ENCODE results near the gene MEGF9. TPM values are rescaled to one million over a fixed set of nuclear protein-coding genes. Genes with fewer than 3 reads are reported as not detected.
"Not testable (repeated sequence)": the region's sequence is repeated elsewhere in the genome, so short reads cannot be mapped to it uniquely, and the experiment has no call there.

Gene MEGF9
- total RNA-seq, 2 experiments from 2014 or later = 5.1 to 10.2 TPM

- no peak overlapping the region for H3K27ac ChIP-seq (ENCODE audit: low read depth, low read length, poor library complexity, severe bottlenecking)
Observed at GRCh38 chr9:120630333-120630732, 83.9 kb downstream of the MEGF9 start.

GRCh38 chr9:120628925-120629497 is 85.3 kb downstream of the MEGF9 start:
- H3K9me3 ChIP-seq (ENCODE audit: low read length); H3K27ac ChIP-seq (ENCODE audit: low read depth, low read length, poor library complexity, severe bottlenecking); H3K79me2 ChIP-seq (ENCODE audit: insufficient read depth, low read depth, low read length); BruUV-seq (replicated peaks); H3K36me3 ChIP-seq (ENCODE audit: insufficient read depth, low read length); DNase-seq (ENCODE audit: low spot score); H3K4me2 ChIP-seq (ENCODE audit: low read length); CTCF ChIA-PET (ENCODE audit: unreplicated experiment); H3K4me1 ChIP-seq (ENCODE audit: insufficient read depth, low read length, poor library complexity, severe bottlenecking); H3K9me2 ChIP-seq (ENCODE audit: insufficient read depth, low read length); H2AFZ ChIP-seq (ENCODE audit: low read length); H4K20me1 ChIP-seq (ENCODE audit: insufficient read depth, low read length); H3K4me3 ChIP-seq (ENCODE audit: low read depth, low read length, poor library complexity, severe bottlenecking): not testable (repeated sequence)
- intact Hi-C loops (cut with micrococcal nuclease; ENCODE audit: unreplicated experiment) = loop anchor here (10.0 kb wide), 1 partner anchor 86 kb away; the partner anchor contains the start of gene MEGF9
- POLR2A ChIA-PET = interaction anchor here (0.6 to 1.1 kb wide), 2 partner anchors 45 to 629 kb away, joined by 3 to 5 read pairs; no protein-coding TSS in a partner anchor

More at GRCh38 chr9:120630333-120630732, 83.9 kb downstream of the MEGF9 start:
- Histone ChIP-seq H3K4me3 (ENCODE audit: low read depth, low read length, poor library complexity, severe bottlenecking) (no peak overlapping the region), H3K4me1 (ENCODE audit: insufficient read depth, low read length, poor library complexity, severe bottlenecking) (no peaks in the 10 kb centered on the region), H4K20me1 (ENCODE audit: insufficient read depth, low read length) (no peaks in the 10 kb centered on the region), H3K36me3 (ENCODE audit: insufficient read depth, low read length) (no peaks in the 10 kb centered on the region), H3K4me2 (ENCODE audit: low read length) (no peak overlapping the region), H3K79me2 (ENCODE audit: insufficient read depth, low read depth, low read length) (no peaks in the 10 kb centered on the region), H3K9me3 (ENCODE audit: low read length) (peaks cover 8% of the 10 kb centered on the region; the same call in 1 of the 2 replicates), H3K9me2 (ENCODE audit: insufficient read depth, low read length) (no peaks in the 10 kb centered on the region), H2AFZ (ENCODE audit: low read length) (no peak overlapping the region)
- BruUV-seq (replicated peaks) = no TSS peak
- intact Hi-C loops (cut with micrococcal nuclease; ENCODE audit: unreplicated experiment) = no loop called here
- POLR2A ChIA-PET = no interaction called here
- CTCF ChIA-PET (ENCODE audit: unreplicated experiment) = no interaction called here
- no peak for DNase-seq (ENCODE audit: low spot score)
- TF ChIP-seq CTCF (conservative IDR thresholded peaks at IDR 0.05; ENCODE audit: low read length) (no peak), EZH2phosphoT487 (IDR thresholded peaks at IDR 0.05; ENCODE audit: borderline replicate concordance, low read depth, low read length) (no peak)

GRCh38 chr9:120628207-120628924 is 85.9 kb downstream of the MEGF9 start:
- no peaks in the 10 kb centered on the region for H3K9me3 ChIP-seq (ENCODE audit: low read length)
- DNase-seq (ENCODE audit: low spot score) = no peak
- BruUV-seq (replicated peaks) = no TSS peak
- H4K20me1 ChIP-seq (ENCODE audit: insufficient read depth, low read length) = no peaks in the 10 kb centered on the region
- H3K4me3 ChIP-seq (ENCODE audit: low read depth, low read length, poor library complexity, severe bottlenecking) = no peak overlapping the region
- H2AFZ ChIP-seq (ENCODE audit: low read length) = no peak overlapping the region
- no peaks in the 10 kb centered on the region for H3K4me1 ChIP-seq (ENCODE audit: insufficient read depth, low read length, poor library complexity, severe bottlenecking)
- H3K27ac ChIP-seq (ENCODE audit: low read depth, low read length, poor library complexity, severe bottlenecking) = no peak overlapping the region
- H3K4me2 ChIP-seq (ENCODE audit: low read length) = no peak overlapping the region
- ChIA-PET CTCF (ENCODE audit: unreplicated experiment) (no interaction called here), POLR2A (interaction anchor here (0.6 to 1.1 kb wide), 4 partner anchors 25 to 630 kb away, joined by 3 to 8 read pairs (median 4); no protein-coding TSS in a partner anchor)
- H3K79me2 ChIP-seq (ENCODE audit: insufficient read depth, low read depth, low read length) = no peaks in the 10 kb centered on the region
- no peaks in the 10 kb centered on the region for H3K9me2 ChIP-seq (ENCODE audit: insufficient read depth, low read length)
- intact Hi-C loops (cut with micrococcal nuclease; ENCODE audit: unreplicated experiment) = loop anchor here (10.0 kb wide), 1 partner anchor 86 kb away; the partner anchor contains the start of gene MEGF9
- TF ChIP-seq EZH2phosphoT487 (IDR thresholded peaks at IDR 0.05; ENCODE audit: borderline replicate concordance, low read depth, low read length) = no peak
- no peak for TF ChIP-seq CTCF (conservative IDR thresholded peaks at IDR 0.05; ENCODE audit: low read length)
- no peaks in the 10 kb centered on the region for H3K36me3 ChIP-seq (ENCODE audit: insufficient read depth, low read length)

Measured in OCI-LY7 (cell line).